ENCODE measurements around the gene ATF7IP2.
"Not testable (repeated sequence)": the region's sequence is repeated elsewhere in the genome, so short reads cannot be mapped to it uniquely, and the experiment has no call there.

ATF7IP2 gene

GRCh38 chr16:10502776-10503175 lies 116.9 kb downstream of the ATF7IP2 start:
- ChIA-PET CTCF (interaction anchor here (0.6 kb wide), 1 partner anchor 397 kb away, joined by 3 read pairs; no protein-coding TSS in a partner anchor), POLR2A (no interaction called here)
- no peak for DNase-seq (ENCODE audit: extremely low spot score)
- TF ChIP-seq ZNF384 (IDR thresholded peaks at IDR 0.05) (no peak), L3MBTL2 (conservative IDR thresholded peaks at IDR 0.05) (no peak), HDGF (IDR thresholded peaks at IDR 0.05; ENCODE audit: borderline replicate concordance) (no peak), BHLHE40 (IDR thresholded peaks at IDR 0.05; ENCODE audit: borderline replicate concordance) (no peak), SUZ12 (IDR thresholded peaks at IDR 0.05) (no peak), CTBP1 (IDR thresholded peaks at IDR 0.05; ENCODE audit: borderline replicate concordance) (no peak), LEF1 (IDR thresholded peaks at IDR 0.05; ENCODE audit: borderline replicate concordance) (no peak), ELF4 (IDR thresholded peaks at IDR 0.05) (no peak), SP1 (IDR thresholded peaks at IDR 0.05) (no peak)

GRCh38 chr16:10504404-10504885 lies 118.6 kb downstream of the ATF7IP2 start:
- ChIA-PET CTCF (no interaction called here), POLR2A (no interaction called here)
- TF ChIP-seq FOXK2 (IDR thresholded peaks at IDR 0.05) (no peak), TARDBP (IDR thresholded peaks at IDR 0.05) (no peak)
- DNase-seq (ENCODE audit: extremely low spot score), result no peak

- POLR2A ChIA-PET; CTCF ChIA-PET; DNase-seq (ENCODE audit: extremely low spot score): not testable (repeated sequence)
These were observed 119.4 kb downstream of the ATF7IP2 start for GRCh38 chr16:10505286-10505685.

- CTCF ChIA-PET, result interaction anchor here (0.8 to 1.6 kb wide), 4 partner anchors 86 to 260 kb away, joined by 3 to 10 read pairs (median 6); no protein-coding TSS in a partner anchor
These were observed 123.7 kb downstream of the ATF7IP2 start for GRCh38 chr16:10509534-10510025.

GRCh38 chr16:10510279-10510678 lies 124.4 kb downstream of the ATF7IP2 start:
- TF ChIP-seq PKNOX1 (IDR thresholded peaks at IDR 0.05) (no peak), SUZ12 (IDR thresholded peaks at IDR 0.05) (no peak), ARNT (IDR thresholded peaks at IDR 0.05) (no peak), L3MBTL2 (conservative IDR thresholded peaks at IDR 0.05) (no peak), BHLHE40 (IDR thresholded peaks at IDR 0.05; ENCODE audit: borderline replicate concordance) (no peak), FOXK2 (IDR thresholded peaks at IDR 0.05) (no peak), SP1 (IDR thresholded peaks at IDR 0.05) (no peak), HDGF (IDR thresholded peaks at IDR 0.05; ENCODE audit: borderline replicate concordance) (no peak), NFRKB (IDR thresholded peaks at IDR 0.05) (no peak)
- POLR2A ChIA-PET, result no interaction called here
- DNase-seq (ENCODE audit: extremely low spot score), result no peak
- CTCF ChIA-PET, result interaction anchor here (0.8 to 1.6 kb wide), 2 partner anchors 87 to 196 kb away, joined by 9 to 10 read pairs; no protein-coding TSS in a partner anchor

More at GRCh38 chr16:10509534-10510025, 123.7 kb downstream of the ATF7IP2 start:
- TF ChIP-seq PKNOX1 (IDR thresholded peaks at IDR 0.05) (no peak), FOXA1 (IDR thresholded peaks at IDR 0.05) (no peak), CTBP1 (IDR thresholded peaks at IDR 0.05; ENCODE audit: borderline replicate concordance) (no peak), TARDBP (IDR thresholded peaks at IDR 0.05) (no peak), HDGF (IDR thresholded peaks at IDR 0.05; ENCODE audit: borderline replicate concordance) (no peak), NFRKB (IDR thresholded peaks at IDR 0.05) (no peak), FOXM1 (IDR thresholded peaks at IDR 0.05; ENCODE audit: borderline replicate concordance) (no peak), LEF1 (IDR thresholded peaks at IDR 0.05; ENCODE audit: borderline replicate concordance) (no peak), ARNT (IDR thresholded peaks at IDR 0.05) (no peak), L3MBTL2 (conservative IDR thresholded peaks at IDR 0.05) (no peak), SP1 (IDR thresholded peaks at IDR 0.05) (no peak), FOXK2 (IDR thresholded peaks at IDR 0.05) (no peak)
- peak; percentile 74 for DNase-seq (ENCODE audit: extremely low spot score)
- POLR2A ChIA-PET, result interaction anchor here (0.7 kb wide), 1 partner anchor 234 kb away, joined by 3 read pairs; the partner anchor contains the start of gene NUBP1

- TF ChIP-seq ARNT (IDR thresholded peaks at IDR 0.05) (no peak), BHLHE40 (IDR thresholded peaks at IDR 0.05; ENCODE audit: borderline replicate concordance) (no peak), NFRKB (IDR thresholded peaks at IDR 0.05) (no peak), PKNOX1 (IDR thresholded peaks at IDR 0.05) (no peak), ZNF384 (IDR thresholded peaks at IDR 0.05) (no peak), FOXM1 (IDR thresholded peaks at IDR 0.05; ENCODE audit: borderline replicate concordance) (no peak), CTBP1 (IDR thresholded peaks at IDR 0.05; ENCODE audit: borderline replicate concordance) (no peak), HDGF (IDR thresholded peaks at IDR 0.05; ENCODE audit: borderline replicate concordance) (no peak), SUZ12 (IDR thresholded peaks at IDR 0.05) (no peak)
- DNase-seq (ENCODE audit: extremely low spot score), result no peak
- POLR2A ChIA-PET, result no interaction called here
- CTCF ChIA-PET, result no interaction called here
These were observed 126.0 kb downstream of the ATF7IP2 start for GRCh38 chr16:10511829-10512228.

Data from HEK293T (cell line).